ENCODE data around the gene RMI1.

Gene RMI1

DNA sequence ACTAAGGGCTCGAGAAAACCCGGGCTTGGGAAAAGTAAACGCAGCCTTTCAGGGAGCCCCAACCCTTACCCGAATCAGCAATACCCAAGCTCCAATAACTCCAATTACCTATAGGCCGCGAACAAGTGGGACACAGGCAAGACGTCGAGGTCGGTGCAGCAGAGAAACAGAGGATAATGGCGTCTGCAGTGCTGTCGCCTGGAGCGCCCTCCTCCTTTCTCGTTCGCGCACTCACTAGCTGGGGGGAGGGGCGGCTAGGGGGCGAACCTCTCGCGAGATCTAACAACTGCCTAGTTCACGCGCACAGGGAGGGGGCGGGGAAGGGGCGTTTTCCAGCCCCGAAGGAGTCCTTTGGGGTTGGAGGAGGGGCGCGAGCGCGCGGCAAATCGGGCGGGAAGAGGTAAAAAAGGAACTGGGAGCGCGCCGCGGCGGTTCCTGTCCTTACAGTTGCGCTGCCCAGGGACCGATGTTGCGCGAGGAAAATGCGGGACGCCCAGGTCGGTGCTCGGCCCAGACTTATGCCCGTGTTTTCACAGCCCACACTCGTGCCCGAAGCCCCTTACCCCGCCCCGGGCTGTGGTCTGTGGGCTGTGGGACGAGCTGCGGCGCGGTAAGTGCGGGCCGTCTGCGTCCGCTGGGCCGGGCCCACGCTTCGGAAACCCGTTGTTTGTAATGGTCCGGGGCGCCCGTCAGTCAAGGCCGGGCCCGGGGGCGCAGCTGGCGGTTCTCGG lies at the start of gene RMI1:
TSS of gene RMI1 (plus strand) at position 411 of the 731 bp plus-strand sequence. CDS start 20,182 bp downstream, outside the sequence.
- TF ChIP-seq, protein P1, sequence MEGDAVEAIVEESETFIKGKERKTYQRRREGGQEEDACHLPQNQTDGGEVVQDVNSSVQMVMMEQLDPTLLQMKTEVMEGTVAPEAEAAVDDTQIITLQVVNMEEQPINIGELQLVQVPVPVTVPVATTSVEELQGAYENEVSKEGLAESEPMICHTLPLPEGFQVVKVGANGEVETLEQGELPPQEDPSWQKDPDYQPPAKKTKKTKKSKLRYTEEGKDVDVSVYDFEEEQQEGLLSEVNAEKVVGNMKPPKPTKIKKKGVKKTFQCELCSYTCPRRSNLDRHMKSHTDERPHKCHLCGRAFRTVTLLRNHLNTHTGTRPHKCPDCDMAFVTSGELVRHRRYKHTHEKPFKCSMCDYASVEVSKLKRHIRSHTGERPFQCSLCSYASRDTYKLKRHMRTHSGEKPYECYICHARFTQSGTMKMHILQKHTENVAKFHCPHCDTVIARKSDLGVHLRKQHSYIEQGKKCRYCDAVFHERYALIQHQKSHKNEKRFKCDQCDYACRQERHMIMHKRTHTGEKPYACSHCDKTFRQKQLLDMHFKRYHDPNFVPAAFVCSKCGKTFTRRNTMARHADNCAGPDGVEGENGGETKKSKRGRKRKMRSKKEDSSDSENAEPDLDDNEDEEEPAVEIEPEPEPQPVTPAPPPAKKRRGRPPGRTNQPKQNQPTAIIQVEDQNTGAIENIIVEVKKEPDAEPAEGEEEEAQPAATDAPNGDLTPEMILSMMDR (IDR thresholded peaks at IDR 0.05; ENCODE audit: insufficient read depth, missing control alignments) = no peak
- no peak for FAIRE-seq

DNA sequence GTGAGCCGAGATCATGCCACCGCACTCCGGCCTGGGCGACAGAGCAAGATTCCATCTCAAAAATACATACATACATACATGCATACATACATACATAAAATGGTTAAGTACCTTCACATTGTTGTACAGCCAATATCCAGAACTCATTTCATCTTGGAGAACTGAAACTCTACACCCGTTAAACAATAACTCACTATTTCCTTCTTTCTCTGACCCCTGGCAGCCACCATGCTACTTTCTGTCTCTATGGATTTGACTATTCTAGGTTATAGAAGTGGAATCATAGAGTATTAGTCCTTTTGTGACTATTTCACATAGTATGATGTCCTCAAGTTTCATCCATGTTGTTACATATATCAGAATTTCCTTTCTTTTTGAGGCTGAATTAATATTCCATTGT lies 49.7 kb upstream of the RMI1 start:
- no peak for DNase-seq (ENCODE audit: insufficient read length, low spot score)
- no peak for FAIRE-seq
- TF ChIP-seq, protein P1 (IDR thresholded peaks at IDR 0.05; ENCODE audit: insufficient read depth, missing control alignments) = no peak

More for the DNA sequence above, at the start of gene RMI1:
- DNase-seq (ENCODE audit: insufficient read length, low spot score) = peak; percentile 46

DNA sequence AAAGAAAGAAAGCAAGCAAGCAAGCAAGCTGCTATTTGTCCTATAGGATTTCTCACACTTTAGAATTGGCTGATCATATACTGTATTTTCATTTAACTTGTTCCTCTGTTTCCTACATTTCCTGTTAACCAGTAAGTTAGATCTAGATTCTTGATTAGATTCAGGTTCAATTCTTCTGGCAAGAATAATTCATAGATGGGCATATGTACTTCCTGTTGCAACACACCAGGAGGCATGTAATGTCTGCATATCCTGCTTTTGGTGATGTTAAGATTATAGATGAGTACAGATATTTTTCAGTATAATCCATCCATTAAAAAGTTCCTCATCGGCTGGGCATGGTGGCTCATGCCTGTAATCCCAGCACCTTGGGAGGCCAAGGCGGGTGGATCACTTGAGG lies 48.6 kb upstream of the RMI1 start:
- no peak for FAIRE-seq
- no peak for DNase-seq (ENCODE audit: insufficient read length, low spot score)
- TF ChIP-seq, protein P1 (IDR thresholded peaks at IDR 0.05; ENCODE audit: insufficient read depth, missing control alignments) = no peak

DNA sequence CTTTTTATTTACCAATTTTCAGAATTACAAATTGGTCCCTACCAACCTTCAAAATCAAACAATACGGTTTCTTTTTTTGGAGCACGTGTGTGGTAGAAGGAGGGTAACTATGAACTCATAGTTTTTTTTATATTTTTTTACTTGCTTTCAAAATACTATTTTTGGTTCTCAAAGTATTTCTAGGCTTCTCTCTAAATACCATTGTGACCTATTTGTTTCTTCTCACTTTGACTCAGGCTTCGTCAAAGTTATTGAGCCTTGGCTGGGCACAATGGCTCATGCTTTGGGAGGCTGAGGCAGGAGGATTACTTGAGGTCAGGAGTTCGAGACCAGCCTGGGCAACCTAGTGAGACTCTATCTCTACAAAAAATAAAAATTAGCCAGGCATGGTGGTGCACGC lies 47.8 kb upstream of the RMI1 start:
- FAIRE-seq (no peak), DNase-seq (ENCODE audit: insufficient read length, low spot score) (no peak)
- TF ChIP-seq, protein P1 (IDR thresholded peaks at IDR 0.05; ENCODE audit: insufficient read depth, missing control alignments) = no peak

DNA sequence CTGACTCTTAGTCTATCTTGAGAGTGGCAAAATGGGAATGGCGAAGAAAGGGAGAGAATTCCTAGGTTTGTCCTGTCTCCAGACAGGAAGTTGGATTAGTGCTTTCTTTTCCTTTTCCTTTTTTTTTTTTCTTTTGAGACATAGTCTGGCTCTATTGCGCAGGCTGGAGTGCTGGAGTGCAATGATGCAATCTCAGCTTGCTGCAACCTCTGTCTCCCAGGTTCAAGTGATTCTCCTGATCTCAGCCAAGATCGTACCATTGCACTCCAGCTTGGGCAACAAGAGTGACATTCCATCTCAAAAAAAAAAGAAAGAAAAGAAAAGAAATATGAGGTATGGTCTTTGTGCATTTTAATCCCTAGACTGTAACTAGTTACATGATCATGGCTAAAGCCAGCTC lies 46.8 kb upstream of the RMI1 start:
- DNase-seq (ENCODE audit: insufficient read length, low spot score) (no peak), FAIRE-seq (no peak)
- TF ChIP-seq, protein P1 (IDR thresholded peaks at IDR 0.05; ENCODE audit: insufficient read depth, missing control alignments) = no peak

DNA sequence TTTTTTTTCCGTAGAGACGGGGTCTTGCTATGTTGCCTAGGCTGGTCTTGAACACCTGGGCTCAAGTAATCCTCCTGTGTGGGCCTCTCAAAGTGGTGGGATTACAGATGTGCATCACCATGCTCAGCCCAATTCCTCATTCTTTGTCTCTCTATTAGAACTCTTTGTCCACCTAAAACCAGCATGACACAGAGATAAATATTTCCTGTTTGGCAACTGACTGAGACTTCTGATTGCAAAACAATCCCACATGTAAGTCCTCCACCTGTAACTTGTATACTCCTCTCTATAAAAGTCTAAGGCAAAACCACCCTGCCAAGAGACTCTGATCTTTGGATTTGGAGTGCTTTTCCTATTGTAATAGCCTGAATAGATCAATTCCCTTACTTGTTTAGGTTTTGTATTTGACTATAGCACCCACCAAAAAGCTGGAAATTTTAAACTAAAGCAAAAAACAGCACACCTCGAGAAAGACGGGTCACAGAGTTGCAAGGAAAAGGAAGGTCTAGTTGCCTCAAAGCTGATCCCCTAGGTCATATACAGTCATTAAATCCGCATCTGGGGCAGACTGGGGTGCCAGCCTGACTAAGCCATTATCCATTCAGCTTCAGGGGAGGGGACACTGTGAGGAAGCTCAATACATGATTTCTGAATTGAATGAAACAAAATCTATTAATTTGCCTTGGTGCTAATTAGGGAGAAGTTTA lies 45.9 kb upstream of the RMI1 start:
- TF ChIP-seq, protein P1 (IDR thresholded peaks at IDR 0.05; ENCODE audit: insufficient read depth, missing control alignments) = no peak
- FAIRE-seq (no peak), DNase-seq (ENCODE audit: insufficient read length, low spot score) (no peak)
